DMS153 treated with DMSO at 0.1 percent for 48 hours (cell line): ENCODE data around the gene PNLIPRP3.

Experiments
- DNase-seq: peaks from one replicate; lab custom pipeline; 2025; ENCODE audit not compliant: unreplicated experiment; lab: John Stamatoyannopoulos, UW

The PNLIPRP3 gene

DNA sequence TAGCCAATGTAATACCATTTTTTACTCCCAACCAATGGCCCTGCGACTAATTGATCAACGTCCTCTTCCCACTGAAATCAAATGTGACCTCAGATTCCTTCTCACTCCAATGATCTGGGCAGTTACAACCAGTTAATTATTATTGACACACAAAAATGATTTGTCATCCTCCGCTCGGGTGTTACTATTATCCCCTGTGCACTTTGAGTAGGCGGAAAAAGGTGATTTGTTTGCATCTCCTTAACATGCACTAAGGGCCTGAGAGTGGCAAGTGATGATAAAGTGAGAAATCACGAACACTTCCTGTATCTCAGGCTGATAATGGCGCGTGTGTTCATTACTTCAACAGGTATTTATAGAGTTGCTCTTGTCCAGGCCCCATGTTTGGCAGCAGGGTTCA lies 77.1 kb downstream of the PNLIPRP3 start:
- DNase-seq, result no peak

GRCh38 chr10:116510565-116510964 lies 82.9 kb downstream of the PNLIPRP3 start:
- DNase-seq, result no peak

DNA sequence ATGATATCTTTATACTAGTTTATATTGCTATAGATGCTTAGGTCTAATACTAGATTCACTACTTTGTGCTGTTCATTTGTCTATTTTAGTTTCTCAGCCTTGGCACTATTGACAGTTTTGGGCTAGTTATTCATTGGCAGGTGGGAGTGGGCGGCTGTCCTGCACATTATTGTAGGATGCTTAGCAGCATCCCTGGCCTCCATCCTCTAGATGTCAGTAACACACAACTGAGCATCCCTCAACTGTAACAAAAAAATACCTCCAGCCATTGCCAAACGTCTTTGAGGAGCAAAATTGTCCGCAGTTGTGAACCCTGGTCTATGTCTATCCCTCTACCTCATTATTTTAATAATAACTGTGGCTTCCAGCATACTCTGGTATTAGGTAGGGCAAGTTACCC lies 83.7 kb downstream of the PNLIPRP3 start:
- no peak for DNase-seq

- no peak for DNase-seq
Measured at GRCh38 chr10:116521424-116522290, 94.0 kb downstream of the PNLIPRP3 start.

DNA sequence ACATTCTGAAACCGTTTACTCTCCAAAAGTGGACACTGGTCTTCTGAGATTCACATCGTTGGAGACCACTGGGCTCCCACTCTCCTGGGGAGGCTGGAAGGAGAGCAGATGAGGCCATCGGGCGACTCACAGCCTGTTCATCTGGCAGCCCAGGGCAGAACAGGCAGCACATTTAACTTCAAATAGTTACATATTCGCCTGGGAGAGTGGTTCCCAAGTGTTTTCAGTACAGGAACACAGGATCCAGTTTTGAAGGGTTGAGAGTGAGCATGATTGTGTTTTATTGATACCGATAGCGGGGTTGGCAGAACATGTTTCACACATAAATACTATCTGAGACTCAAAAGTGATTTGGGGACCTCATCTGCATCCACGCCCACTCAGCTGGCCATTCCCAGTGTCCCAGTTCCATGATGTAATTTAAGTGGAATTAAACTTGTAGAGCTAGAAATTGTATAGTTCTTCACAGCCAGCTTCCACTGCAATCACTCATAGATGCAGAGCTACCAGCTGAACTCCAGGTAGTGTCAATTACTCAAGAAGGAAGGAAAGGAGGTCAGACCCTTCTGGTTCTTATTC lies 95.2 kb downstream of the PNLIPRP3 start:
- no peak for DNase-seq

DNA sequence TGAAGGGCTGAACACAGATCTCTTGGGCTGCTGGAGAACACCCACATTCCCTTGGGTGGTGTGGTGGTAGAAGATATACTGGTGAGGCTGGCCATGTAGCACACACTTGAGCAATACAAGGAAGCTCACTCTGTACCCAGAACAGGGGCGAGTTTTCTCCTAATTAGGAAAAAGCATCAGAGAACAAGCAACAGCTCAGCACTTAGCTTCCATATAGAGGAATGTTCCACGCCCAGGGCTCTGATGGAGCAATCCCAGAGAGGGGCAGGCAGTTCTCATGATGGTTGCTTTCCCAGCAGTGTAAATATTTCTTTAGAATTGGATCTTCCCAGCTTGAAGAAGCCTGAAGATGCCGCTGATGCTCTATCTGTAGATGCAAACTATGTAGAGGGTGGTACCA lies 97.1 kb downstream of the PNLIPRP3 start:
- no peak for DNase-seq

DNA sequence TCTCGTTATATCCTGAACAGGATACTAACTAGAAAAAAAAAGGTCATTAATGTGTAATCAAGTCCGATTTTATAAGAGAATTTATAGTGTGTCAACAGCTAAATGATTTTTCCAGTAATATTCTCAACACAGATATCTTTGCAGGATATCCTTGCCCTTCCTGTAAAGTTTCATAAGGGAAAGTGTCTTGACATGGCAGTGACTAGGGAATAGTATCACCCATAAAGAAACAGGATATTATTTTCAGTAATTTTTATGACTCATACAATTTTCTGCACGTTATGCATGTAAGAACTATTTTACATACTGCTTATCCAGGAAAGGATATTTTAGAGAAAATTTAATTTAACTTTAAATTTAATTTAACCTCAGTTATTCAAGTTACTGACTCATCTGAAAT lies 98.6 kb downstream of the PNLIPRP3 start:
- DNase-seq, result no peak
